NB4 (cell line): Measurements from ENCODE around the gene ADIRF.
"Not testable (repeated sequence)": the region's sequence is repeated elsewhere in the genome, so short reads cannot be mapped to it uniquely, and the experiment has no call there.

ENCODE experiments used
- CTCF ChIP-seq: IDR thresholded peaks from one replicate; pipeline ENCODE4 v1.5.1; 2012; ENCODE audit warnings: low read depth, low read length
- MYC ChIP-seq: IDR thresholded peaks from 2 replicates; pipeline ENCODE4 v1.6.1; 2011; ENCODE audit warnings: low read depth, low read length
- POLR2A ChIP-seq: IDR thresholded peaks from 2 replicates; pipeline ENCODE4 v1.6.1; 2011; ENCODE audit warnings: mild to moderate bottlenecking; ENCODE audit not compliant: insufficient read length; ENCODE audit errors: extremely low read depth

- TF ChIP-seq POLR2A, CTCF, MYC: not testable (repeated sequence)
Measured at GRCh38 chr10:86934162-86934711, 34.0 kb upstream of the ADIRF start.
